Endothelial cell of umbilical vein (primary cell): ENCODE measurements around the gene KCTD10. TPM values are rescaled to one million over a fixed set of nuclear protein-coding genes. Genes with fewer than 3 reads are reported as not detected.

Experiments
- BruUV-seq: library from RNA; stranded (reverse); fragments of 400-500 nt; replicated peaks from 2 replicates; lab custom pipeline; 2021; lab: Mats Ljungman, UMichigan
- CTCF ChIA-PET: fragments of 300-600, 350-600 bp; sonication (Branson Sonifier 250); formaldehyde crosslinking; loops from one replicate; lab custom pipeline; 2021; ENCODE audit warnings: antibody characterized with exemption, inconsistent platforms; lab: Charles Lee
- POLR2A ChIA-PET: fragments of 300-600, 350-600 bp; sonication (Branson Sonifier 250); formaldehyde crosslinking; loops from one replicate; lab custom pipeline; 2021; ENCODE audit warnings: antibody characterized with exemption, inconsistent platforms; lab: Charles Lee
- DNase-seq: peaks from one replicate; pipeline ENCODE4 v3.0.0-alpha.2; 2011; ENCODE audit warnings: low read depth, low spot score
- FAIRE-seq: peaks from 2 replicates; lab custom pipeline; 2011; peaks lifted over from hg19 to GRCh38; lab: Jason Lieb, UNC
- H2AFZ ChIP-seq: 2 replicates; pipeline ENCODE4 v1.6.0; 2012; ENCODE audit warnings: low read depth, low read length, control low read depth, inconsistent platforms
- H3K27ac ChIP-seq: 2 replicates; pipeline ENCODE4 v1.5.1; 2011; ENCODE audit warnings: low read depth, mild to moderate bottlenecking, control low read depth, low read length, moderate library complexity; ENCODE audit not compliant: insufficient read depth
- H3K27me3 ChIP-seq, 2 experiments: 2 replicates each; pipeline versions ENCODE4 v1.6.0 to v1.6.1; 2011; ENCODE audit warnings: low read length in 2 of 2, mixed read lengths in 1 of 2; ENCODE audit not compliant: control insufficient read depth in 2 of 2, insufficient read depth in 2 of 2
- H3K36me3 ChIP-seq, 2 experiments: 2 replicates in 1 of 2; 3 replicates in 1 of 2; pipeline ENCODE4 v1.5.1; 2011; ENCODE audit warnings: low read length in 2 of 2, mild to moderate bottlenecking in 1 of 2, moderate library complexity in 1 of 2; ENCODE audit not compliant: control insufficient read depth in 2 of 2, insufficient read depth in 2 of 2; ENCODE audit errors: extremely low read depth in 1 of 2
- H3K4me1 ChIP-seq: 3 replicates; pipeline ENCODE4 v1.5.1; 2011; ENCODE audit warnings: mild to moderate bottlenecking, low read length; ENCODE audit not compliant: control insufficient read depth, insufficient read depth; ENCODE audit errors: extremely low read depth
- H3K4me2 ChIP-seq: 2 replicates; pipeline ENCODE4 v1.6.1; 2011; ENCODE audit warnings: low read length, control low read depth, mixed read lengths; ENCODE audit not compliant: insufficient read depth
- H3K4me3 ChIP-seq, 3 experiments: fragments of 200-600 bp in 1 of 3; sonication (generic), shearing (Covaris generic) in 1 of 3; replicated peaks in 1 of 3; 2 replicates each; pipeline ENCODE4 v1.5.1; 2011 to 2016; ENCODE audit warnings: control low read depth in 3 of 3, low read length in 3 of 3, mild to moderate bottlenecking in 2 of 3, inconsistent platforms in 1 of 3, low read depth in 1 of 3, moderate library complexity in 1 of 3; ENCODE audit not compliant: insufficient read depth in 1 of 3
- H3K79me2 ChIP-seq: 2 replicates; pipeline ENCODE4 v1.6.0; 2012; ENCODE audit warnings: low read length, inconsistent platforms; ENCODE audit not compliant: control insufficient read depth, insufficient read depth
- H3K9ac ChIP-seq: replicated peaks from 2 replicates; pipeline ENCODE3; 2011; ENCODE audit warnings: low read length, control low read depth; ENCODE audit not compliant: insufficient read depth; ENCODE audit errors: extremely low read depth
- H3K9me1 ChIP-seq: replicated peaks from 3 replicates; pipeline ENCODE4 v1.6.0; 2011; ENCODE audit warnings: mild to moderate bottlenecking, low read length; ENCODE audit not compliant: control insufficient read depth, insufficient read depth; ENCODE audit errors: extremely low read depth
- H3K9me3 ChIP-seq: replicated peaks from 2 replicates; pipeline ENCODE4 v1.5.1; 2012; ENCODE audit warnings: low read length, inconsistent platforms; ENCODE audit not compliant: control insufficient read depth, insufficient read depth
- H4K20me1 ChIP-seq: replicated peaks from 2 replicates; pipeline ENCODE3; 2011; ENCODE audit warnings: mild to moderate bottlenecking, low read length; ENCODE audit not compliant: control insufficient read depth, insufficient read depth; ENCODE audit errors: extremely low read depth
- CTCF ChIP-seq, 2 donors: IDR thresholded peaks; 1 replicate in 1 of 2; 2 replicates in 1 of 2; pipeline ENCODE4 v1.5.1; 2011; ENCODE audit warnings: low read length in 2 of 2, mild to moderate bottlenecking in 2 of 2, moderate library complexity in 2 of 2, control low read depth in 1 of 2, inconsistent platforms in 1 of 2, low read depth in 1 of 2; ENCODE audit not compliant: insufficient read depth in 1 of 2; ENCODE audit errors: extremely low read depth in 1 of 2
- FOS ChIP-seq: IDR thresholded peaks from 2 replicates; pipeline ENCODE4 v1.6.1; 2011; ENCODE audit warnings: mild to moderate bottlenecking, low read length, moderate library complexity, borderline replicate concordance; ENCODE audit not compliant: insufficient read depth
- JUN ChIP-seq: IDR thresholded peaks from 2 replicates; pipeline ENCODE4 v1.6.1; 2011; ENCODE audit warnings: borderline replicate concordance, low read depth; ENCODE audit not compliant: insufficient read length, insufficient read depth
- MYC ChIP-seq: IDR thresholded peaks from one replicate; pipeline ENCODE4 v1.6.1; 2011; ENCODE audit warnings: mild to moderate bottlenecking, low read depth, low read length
- POLR2AphosphoS5 ChIP-seq: IDR thresholded peaks from 2 replicates; pipeline ENCODE4 v1.6.1; 2012; ENCODE audit warnings: low read depth, mild to moderate bottlenecking, control low read depth, low read length, moderate library complexity; ENCODE audit not compliant: insufficient read depth
- dilution Hi-C: fragments of 300-500 bp; cut with MboI; formaldehyde crosslinking; loops from one replicate; pipeline ENCODE4 v1.15.0; 2019; ENCODE audit warnings: low sequenced_read_pairs; ENCODE audit not compliant: extremely low pct_ligation_motif_present
- intact Hi-C: fragments of 100-400 bp; cut with micrococcal nuclease; formaldehyde crosslinking; loops from one replicate; pipeline ENCODE4 v1.10.0; 2022
- polyA plus RNA-seq, 4 experiments: library from polyadenylated mRNA; depleted of rRNA in 3 of 4; stranded (reverse) in 3 of 4; unstranded in 1 of 4; fragments of >200 nt; gene quantifications; 2 replicates each; pipeline versions ENCODE4 v1.2.1 to v1.2.3, GENCODE V29; 2011 to 2012; ENCODE audit warnings: missing spikeins in 1 of 4
- total RNA-seq: library from RNA; stranded (reverse); gene quantifications from 2 replicates; pipeline ENCODE4 v1.2.3, GENCODE V29; 2021

The KCTD10 gene
- total and polyA plus RNA-seq, 2 donors (not counting 3 experiments of a cell fraction or from before 2014, with no cell fraction given) = 101 to 112 TPM

DNA sequence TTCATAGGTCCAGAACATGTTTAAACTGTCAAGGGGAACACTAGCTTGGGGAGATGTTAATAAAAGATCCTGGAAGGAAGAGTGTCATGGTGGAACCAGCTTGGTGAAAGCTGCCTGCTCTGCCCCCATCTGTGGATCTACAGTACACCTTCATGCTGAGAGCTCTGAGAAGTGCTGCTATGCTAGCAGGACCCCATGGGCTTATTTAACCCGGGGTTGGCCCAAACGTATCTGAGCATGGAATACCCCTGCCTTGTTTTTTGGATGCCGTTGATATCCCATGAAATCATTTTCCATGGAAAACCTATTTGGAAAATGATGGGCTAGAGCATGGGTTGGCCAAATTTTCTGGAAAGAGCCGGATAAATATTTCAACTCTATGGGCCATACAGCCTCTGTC is 14.6 kb upstream of the KCTD10 start:
- ChIA-PET POLR2A (no interaction called here), CTCF (interaction anchor here (0.9 to 4.9 kb wide), 3 partner anchors 28 to 64 kb away, joined by 3 to 22 read pairs (median 12); no protein-coding TSS in a partner anchor)
- H3K27ac ChIP-seq = no peak overlapping the region
- no peaks in the 10 kb centered on the region for H3K27me3 ChIP-seq
- no peaks in the 10 kb centered on the region for H3K9me3 ChIP-seq
- FAIRE-seq (no peak), DNase-seq (no peak)
- H3K36me3 ChIP-seq = peaks cover 15 to 32% of the 10 kb centered on the region in 2 experiments
- H3K9ac ChIP-seq = no peak overlapping the region
- H3K4me3 ChIP-seq = no peak overlapping the region
- TF ChIP-seq POLR2AphosphoS5 (no peak), FOS (no peak), JUN (no peak)
- H2AFZ ChIP-seq = no peak overlapping the region
- intact Hi-C loops = no loop called here
- dilution Hi-C loops = no loop called here
- no peaks in the 10 kb centered on the region for H3K9me1 ChIP-seq
- H3K4me1 ChIP-seq = no peaks in the 10 kb centered on the region
- no peak overlapping the region for H3K4me2 ChIP-seq
- H4K20me1 ChIP-seq = no peaks in the 10 kb centered on the region
- no peaks in the 10 kb centered on the region for H3K79me2 ChIP-seq
- no TSS peak for BruUV-seq

DNA sequence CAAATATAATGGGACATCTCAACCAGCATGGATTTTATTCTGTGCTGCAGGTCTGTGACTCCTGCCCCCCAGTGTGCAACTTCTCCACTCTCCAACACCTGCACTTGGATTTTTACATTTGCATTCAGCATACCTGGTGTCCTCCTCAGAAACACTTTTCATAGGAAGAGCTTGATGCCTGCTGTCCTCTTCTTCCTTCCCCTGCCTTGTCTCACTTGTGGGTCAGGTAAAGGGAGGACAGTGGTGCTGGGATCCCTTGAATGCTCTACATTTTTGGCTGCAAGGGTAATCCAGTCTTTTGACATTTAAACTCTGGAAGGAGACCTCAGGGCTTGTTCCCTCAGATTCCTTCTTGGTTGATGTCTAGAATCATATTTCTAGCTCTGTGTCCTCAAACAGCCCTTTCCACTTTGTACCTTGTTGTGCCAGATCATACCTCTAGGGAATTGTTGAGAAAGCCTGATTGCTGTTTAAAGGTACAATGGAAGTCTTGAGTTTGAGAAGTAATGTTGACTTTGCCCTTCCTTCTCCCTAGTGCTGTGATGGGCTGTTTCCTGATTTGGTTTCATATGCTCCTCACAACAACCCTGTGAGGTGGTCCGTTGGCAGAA is 13.0 kb upstream of the KCTD10 start:
- TF ChIP-seq POLR2AphosphoS5 (no peak), CTCF (IDR thresholded peaks at IDR 0.05; ENCODE audit: extremely low read depth in 1 of 2, insufficient read depth in 1 of 2, low read depth in 1 of 2, low read length in 2 of 2) (no peak), MYC (no peak), FOS (no peak)
- dilution Hi-C loops (no loop called here), intact Hi-C loops (no loop called here)
- no peak overlapping the region for H2AFZ ChIP-seq
- POLR2A ChIA-PET = no interaction called here
- CTCF ChIA-PET = no interaction called here
- H3K9me1 ChIP-seq = no peaks in the 10 kb centered on the region
- DNase-seq = no peak
- H4K20me1 ChIP-seq = no peaks in the 10 kb centered on the region
- H3K36me3 ChIP-seq = peaks cover 21 to 44% of the 10 kb centered on the region in 2 experiments
- H3K9ac ChIP-seq = no peak overlapping the region
- no peaks in the 10 kb centered on the region for H3K27me3 ChIP-seq
- no peaks in the 10 kb centered on the region for H3K9me3 ChIP-seq
- H3K79me2 ChIP-seq = no peaks in the 10 kb centered on the region
- no peak overlapping the region for H3K27ac ChIP-seq
- H3K4me2 ChIP-seq = no peak overlapping the region
- no peak for FAIRE-seq
- no peaks in the 10 kb centered on the region for H3K4me1 ChIP-seq
- BruUV-seq = no TSS peak
- H3K4me3 ChIP-seq = no peak overlapping the region
